GM10847 (cell line): Measurements from ENCODE around the gene HIF1A.

Experiments
- POLR2A ChIP-seq: IDR thresholded peaks from 2 replicates; pipeline ENCODE4 v1.6.1; 2011; ENCODE audit not compliant: insufficient read length; ENCODE audit errors: extremely low read depth

The HIF1A gene

DNA sequence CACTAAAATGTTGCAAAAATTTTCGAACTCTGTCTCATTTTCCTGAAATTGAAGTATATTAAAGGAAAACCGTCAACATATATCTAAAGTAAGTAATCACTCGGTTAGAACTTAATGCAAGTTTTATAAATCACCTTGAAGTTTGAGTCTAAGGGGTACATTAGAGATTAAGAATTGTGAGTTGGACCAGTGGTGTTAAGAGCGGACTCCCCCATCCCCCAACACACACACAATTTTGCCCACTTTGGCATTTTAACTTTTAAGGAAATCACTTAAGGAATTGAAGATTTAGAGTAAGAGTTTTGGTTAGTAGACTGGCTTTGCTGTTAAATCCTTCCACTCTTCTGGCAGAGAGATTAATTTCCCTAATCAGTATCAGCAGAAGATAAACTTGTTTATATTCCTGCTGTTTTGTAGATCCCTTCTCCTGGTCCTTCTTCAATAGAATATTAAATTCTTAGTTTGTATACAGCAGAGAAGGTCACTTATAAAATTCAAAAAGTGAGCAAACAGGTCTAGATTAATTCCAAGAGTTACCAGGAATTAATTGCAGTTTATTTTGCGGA is 1.5 kb downstream of the HIF1A start:
- no peak for TF ChIP-seq POLR2A

DNA sequence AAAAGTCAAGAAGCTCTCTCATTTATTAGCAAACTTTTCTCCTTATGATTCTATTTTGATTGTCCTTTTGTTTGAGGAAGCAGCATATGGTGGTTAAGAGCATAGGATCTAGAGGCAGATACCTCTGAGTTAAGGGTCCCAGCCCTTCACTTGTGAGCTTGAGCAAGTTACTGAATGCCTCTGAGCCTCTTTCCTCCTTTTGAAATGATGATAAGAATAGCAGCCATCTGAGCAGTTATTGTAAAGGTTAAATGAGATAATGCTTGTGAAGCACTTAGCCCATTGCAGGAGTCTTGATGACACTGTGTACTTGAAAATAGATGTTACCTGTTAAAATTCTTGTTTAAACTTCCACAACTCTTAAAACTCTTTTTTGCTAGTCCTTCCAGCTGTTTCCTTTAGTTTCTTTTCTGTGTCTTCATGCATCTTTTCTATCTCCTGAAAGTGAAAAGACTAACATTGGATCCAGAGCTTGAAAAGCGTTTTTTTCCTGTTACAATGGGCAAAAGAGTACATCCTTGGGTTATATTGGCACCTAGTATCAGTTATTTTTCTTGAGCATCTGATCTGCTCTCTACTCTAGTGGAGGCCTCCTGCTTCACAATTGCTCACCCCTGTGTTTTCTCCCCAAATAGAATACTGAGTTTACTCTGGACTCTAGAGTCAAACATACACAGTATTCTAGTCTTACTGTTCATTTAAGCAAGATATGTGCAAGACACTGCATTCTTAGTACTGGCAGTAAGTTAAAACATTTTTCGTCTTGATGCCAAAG is 3.1 kb downstream of the HIF1A start:
- no peak for TF ChIP-seq POLR2A

DNA sequence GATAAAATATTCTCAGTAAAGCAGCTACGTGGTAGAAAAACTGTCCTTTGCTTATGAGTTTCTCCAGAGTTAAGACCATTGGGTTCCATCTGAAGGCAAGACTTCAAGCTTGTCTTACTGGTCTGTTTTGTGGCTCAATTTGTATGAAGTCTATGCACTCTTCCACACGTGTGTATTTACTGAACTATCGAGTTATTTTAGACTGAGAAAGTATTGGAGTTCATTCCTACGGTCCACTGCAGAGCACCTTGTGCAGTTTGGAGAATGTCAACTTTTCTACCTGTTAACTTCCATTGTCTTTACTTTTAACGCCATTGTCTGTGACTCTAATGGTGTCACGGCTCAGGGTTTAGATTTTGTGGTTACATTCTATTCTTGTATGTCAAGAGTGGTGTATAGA is 3.7 kb downstream of the HIF1A start:
- TF ChIP-seq POLR2A, result no peak

DNA sequence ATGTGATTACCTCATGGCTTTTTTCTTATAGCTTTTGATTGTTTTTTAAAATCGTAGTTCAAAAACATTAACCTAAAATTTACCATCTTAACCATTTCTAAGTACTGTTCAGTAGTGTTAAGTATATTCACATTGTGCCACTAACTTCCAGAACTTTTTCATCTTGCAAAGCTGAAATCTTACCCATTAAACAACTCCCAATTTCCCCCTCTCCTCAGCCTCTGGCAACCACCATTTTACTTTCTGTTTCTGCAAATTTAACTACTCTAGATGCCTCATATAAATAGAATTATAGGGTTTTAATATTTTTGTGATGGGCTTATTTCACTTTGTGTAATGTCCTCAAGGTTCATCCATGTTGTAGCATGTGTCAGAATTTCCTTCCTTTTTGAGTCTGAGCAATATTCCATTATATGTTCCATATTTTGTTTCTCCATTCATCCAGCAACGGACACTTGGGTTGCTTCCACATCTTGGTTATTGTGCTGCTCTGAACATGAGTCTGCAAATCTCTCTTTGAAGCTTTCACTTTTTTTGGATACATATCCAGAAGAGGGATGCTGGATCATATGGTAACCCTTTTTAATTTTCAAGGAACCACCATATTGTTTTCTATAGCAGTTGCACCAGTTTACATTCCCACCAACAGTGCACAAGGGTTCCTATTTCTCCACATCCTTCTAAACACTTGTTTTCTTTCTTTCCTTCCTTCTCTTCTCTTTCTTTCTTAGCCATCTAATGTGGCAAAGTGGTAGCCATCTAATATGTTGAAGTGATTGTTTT is 5.0 kb downstream of the HIF1A start:
- TF ChIP-seq POLR2A, result no peak

DNA sequence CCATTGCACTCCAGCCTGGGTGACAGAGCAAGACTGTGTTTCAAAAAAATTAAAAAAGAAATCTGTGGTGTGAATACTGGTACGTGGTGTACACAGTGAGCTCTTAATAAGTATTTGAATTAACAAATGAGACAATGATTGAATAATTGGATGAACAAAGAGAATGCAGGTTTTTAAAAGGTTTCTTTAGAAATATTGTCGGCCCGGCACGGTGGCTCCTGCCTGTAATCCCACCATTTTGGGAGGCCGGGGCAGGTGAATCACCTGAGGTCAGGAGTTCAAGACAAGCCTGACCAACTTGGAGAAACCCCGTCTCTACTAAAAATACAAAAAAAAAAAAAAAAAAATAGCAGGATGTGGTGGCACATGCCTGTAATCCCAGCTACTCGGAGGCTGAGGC is 6.6 kb downstream of the HIF1A start:
- TF ChIP-seq POLR2A, result no peak

DNA sequence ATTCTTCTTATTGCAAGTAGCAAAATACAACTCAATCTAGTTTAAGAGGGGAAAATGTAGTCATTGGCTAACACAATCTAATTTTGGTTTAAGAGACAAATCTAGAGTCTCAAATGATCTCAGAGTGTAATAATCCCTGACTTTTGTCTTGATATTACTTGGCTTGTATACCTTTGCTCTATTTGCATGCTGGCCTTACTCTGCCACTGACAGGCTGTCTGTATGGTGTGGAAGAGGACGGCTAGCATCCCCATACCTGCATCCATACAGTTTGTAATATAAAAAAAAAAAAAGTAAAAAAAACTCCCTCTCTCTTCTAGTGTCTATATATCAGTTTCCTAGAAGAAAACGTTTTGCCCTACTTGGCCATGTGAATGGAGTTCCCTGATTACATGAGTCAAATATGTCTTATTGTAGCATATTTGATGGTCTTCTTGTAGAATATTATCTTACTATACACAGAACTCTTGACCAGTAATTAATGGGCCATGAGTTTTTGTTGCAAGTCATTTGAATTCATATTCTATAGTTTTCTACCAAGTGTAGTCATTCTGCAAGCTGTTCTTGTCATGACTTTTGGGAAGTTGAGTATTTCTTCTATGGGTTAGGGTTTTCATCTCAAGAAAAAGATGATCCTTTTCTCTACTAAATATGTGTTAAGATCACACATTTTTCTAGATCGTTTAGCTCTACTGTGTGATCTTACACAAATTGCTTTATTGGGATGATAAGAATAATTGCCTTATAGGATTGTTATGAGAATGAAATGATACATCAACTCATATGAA is 8.2 kb downstream of the HIF1A start:
- TF ChIP-seq POLR2A, result no peak

DNA sequence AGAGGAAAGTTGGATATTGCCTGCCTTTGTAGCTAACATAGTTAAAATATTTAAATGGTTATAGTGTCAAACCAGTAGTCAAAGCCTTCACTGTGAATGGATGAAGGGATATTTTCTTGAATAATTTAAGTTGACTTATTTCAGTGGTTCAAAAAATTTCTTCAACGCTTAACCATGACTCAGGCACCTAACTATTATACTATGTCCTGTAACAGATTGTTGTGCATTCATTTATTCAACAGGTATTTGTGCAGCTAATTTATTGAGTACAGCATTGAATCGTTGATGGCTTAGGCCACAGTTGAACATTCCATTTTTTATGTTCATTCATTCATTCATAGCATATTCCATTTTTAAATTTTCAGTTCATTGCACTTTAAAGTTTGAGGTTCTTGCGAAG is 9.2 kb downstream of the HIF1A start:
- no peak for TF ChIP-seq POLR2A

DNA sequence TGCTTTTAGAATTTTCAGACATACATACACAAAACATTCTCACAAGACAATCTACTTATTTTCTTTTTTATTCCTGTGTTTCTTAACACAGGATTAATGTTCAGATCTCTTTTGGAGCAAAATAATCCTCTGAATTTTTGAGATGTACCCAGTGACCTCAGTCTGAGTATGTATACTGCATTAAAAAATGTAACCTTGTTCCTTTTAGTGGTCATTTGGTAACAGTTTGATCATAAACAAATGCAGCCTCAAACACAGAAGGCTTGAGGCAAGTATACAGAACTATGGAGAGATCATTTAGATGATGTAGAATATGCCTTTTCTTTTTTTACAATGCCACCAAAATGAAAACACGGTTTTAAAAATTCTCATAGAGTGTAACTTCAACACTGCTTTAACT is 9.7 kb downstream of the HIF1A start:
- no peak for TF ChIP-seq POLR2A

DNA sequence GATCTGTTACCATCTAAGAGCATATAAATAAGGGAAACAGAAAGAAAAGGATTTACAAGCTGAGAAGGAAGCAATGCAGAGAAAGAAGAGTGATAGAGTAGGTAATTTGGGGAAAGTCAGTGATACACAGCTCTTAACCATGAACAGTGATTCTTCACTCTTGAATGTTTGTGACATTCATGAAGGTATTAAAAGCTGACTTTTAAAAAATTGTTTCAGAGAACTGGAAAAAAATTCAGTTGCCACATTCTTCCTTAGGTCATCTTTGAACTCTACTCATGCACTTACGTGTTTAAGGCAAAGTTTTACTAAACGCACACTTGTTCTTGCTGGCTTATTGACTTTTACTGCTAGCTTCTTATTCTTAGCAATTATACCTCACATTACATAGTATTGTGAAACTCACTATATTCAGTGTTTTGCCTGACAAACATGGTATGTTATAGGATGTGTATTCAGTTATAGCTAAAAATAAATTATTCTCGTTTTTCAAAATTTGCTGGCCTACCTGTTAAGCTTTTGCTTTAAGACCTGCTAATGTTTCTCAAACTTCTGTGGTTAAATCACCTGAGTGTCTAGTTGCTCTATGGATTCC is 10.9 kb downstream of the HIF1A start:
- TF ChIP-seq POLR2A, result no peak

DNA sequence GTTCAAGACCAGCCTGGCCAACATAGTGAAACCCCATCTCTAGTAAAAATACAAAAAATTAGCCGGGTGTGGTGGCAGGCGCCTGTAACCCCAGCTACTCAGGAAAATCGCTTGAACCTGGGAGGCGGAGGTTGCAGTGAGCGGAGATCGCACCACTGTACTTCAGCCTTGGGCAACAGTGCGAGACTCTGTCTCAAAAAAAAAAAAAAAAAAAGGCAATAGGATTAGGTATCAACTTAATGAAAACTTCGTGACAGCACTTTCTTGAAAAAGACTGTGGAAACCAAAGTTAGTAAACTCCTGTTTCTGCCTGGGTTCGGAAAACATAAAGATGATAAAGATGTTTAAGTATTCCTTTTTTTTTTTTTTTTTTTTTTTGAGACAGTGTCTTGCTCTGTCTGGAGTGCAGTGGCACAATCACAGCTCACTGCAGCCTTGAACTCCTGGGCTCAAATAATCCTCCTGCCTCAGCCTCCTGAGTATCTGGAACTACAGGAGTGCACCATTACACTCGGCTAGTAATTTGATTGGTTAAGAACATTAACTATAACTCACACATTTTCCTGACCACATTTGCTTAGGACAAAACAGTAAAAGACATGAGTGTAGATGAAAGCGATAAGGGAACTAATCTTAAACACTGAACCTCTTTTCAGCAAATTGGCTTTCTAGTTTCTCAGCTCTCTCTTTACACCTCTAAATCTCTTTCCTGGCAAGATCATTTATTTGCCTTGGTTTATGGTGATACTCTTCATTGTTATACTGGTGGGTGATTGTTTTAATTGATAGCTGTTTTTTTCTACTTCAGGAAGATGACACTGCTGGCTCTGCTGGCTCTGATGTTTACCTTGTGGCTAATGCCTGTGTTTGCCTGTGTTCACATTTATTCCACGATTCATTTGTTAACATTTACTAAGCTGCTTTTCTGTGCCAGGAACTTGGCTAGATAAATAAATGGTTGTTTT is 15.8 kb downstream of the HIF1A start:
- no peak for TF ChIP-seq POLR2A

DNA sequence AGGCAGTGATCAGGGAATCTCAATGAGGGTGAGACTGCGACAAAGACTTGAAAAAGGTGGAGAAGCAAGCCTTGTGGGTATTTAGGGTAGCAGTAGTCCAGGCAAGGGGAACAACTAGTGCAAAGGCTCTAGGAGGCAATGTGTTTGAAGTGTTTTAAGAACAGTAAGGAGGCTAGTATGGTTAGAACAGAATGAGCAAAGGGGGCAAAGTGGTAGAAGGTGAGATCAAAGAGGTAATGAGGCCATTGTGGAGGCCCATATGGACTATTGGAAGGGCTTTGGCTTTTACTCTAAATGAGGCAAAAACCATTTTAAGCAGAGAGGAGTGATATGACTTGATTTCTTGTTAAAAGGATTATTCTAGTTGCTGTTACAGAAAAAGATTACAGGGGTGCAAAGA is 16.8 kb downstream of the HIF1A start:
- TF ChIP-seq POLR2A, result no peak

DNA sequence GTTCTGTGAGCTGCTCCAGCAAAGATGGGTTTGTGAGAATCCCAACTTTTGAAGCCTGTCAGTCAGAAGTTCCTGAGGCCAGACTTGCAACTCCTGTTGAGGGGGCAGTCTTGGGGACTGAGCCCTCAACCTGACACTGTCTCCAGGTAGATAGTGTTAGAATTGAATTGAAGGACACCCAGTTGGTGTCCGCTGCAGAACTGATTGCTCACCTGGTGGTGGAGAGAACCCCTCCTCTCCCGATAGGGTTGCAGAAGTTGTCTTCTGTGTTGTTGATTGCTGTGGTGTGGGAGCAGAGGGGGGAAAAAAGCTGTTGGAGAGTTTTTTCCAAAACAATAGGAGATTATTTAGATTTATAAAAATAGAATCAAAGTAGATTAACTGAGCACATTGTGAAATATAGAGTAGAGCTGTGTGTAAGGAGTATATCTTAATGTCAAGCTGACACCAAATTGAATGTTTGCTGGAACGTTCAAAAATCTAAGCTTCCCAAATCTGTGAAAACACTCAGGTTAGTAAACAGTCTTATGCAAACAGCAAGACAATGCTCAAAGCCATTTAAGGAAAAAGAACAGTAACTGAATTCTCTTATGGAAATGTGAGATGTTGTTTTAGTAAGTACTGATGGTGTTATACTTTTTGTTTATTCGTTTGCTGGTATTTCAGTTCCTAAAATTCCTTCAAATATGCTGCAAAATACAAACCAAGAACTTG is 18.6 kb downstream of the HIF1A start:
- no peak for TF ChIP-seq POLR2A

DNA sequence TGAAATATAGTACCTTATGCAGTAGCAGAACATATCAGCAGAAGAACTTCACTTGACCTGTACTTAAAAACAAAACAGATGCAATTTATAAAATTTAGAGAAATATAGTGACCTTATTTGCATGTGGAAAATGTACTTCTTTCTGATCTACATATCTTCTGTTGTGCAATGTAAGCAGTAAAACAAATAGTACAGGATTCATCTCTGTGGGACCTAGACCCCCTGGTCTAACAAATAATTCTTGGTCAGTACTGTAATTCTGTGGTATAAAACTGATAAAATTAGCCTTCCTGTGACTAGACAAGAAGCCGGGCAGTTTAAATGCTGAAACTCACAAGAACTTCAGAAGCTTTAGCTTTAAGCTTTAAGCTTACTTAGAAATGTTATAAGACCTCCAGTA is 21.6 kb downstream of the HIF1A start:
- no peak for TF ChIP-seq POLR2A
